ENCODE results near the gene CD244.
"Not testable (repeated sequence)": the region's sequence is repeated elsewhere in the genome, so short reads cannot be mapped to it uniquely, and the experiment has no call there.

Gene CD244

DNA sequence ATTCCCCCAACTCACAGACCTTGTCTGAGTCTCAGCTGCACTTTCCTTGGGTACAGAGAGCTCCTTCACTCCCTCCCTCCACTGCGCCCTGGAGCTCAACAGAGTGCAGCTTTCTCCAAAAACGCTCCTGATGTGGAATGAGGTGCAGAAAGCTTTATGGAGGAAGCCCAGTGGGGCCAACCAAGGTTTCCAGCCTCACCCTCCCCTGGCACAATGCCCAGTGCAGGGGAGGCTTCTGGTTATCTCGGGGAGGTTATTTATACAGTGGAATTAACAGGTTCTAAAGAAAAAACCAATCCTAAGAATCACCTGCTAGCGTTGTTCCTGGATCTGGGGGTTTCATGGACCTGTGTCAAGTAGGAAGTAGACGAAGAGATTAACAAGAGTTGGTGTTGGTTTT is 22.4 kb upstream of the CD244 start, which contains the start of gene ITLN1:
TSS of gene ITLN1 (minus strand) at position 139 of the 400 bp plus-strand sequence. CDS start 303 bp downstream, outside the sequence.
- no peak for DNase-seq (ENCODE audit: low read depth)
- TF ChIP-seq, protein P1, sequence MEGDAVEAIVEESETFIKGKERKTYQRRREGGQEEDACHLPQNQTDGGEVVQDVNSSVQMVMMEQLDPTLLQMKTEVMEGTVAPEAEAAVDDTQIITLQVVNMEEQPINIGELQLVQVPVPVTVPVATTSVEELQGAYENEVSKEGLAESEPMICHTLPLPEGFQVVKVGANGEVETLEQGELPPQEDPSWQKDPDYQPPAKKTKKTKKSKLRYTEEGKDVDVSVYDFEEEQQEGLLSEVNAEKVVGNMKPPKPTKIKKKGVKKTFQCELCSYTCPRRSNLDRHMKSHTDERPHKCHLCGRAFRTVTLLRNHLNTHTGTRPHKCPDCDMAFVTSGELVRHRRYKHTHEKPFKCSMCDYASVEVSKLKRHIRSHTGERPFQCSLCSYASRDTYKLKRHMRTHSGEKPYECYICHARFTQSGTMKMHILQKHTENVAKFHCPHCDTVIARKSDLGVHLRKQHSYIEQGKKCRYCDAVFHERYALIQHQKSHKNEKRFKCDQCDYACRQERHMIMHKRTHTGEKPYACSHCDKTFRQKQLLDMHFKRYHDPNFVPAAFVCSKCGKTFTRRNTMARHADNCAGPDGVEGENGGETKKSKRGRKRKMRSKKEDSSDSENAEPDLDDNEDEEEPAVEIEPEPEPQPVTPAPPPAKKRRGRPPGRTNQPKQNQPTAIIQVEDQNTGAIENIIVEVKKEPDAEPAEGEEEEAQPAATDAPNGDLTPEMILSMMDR (IDR thresholded peaks at IDR 0.05; ENCODE audit: insufficient read depth, low read depth, low read length, missing control alignments), result no peak
- H3K4me3 ChIP-seq (ENCODE audit: low read depth, low read length), result no peak within 1 kb of the TSS

DNA sequence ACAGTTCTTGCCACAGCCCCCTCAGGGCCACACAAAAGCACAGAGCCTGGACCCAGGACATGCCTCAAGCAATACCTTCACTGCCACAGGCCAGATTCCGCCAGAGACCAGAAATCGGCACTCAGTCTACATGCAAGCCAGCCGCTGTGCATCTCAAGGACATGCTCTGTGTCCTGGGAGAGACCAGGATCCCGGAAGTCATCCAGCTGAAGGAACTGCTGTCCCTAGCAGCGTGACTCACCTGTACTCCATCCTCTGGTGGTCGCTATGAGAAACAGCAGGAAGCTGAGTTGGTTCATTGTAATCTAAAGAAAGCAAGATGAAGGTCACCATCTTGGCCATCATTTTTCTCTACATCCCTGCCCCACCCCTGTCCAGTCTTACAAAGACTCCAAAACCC is 21.9 kb upstream of the CD244 start:
- H3K4me3 ChIP-seq (ENCODE audit: low read depth, low read length), result no peak overlapping the region
- peak; percentile 32 for DNase-seq (ENCODE audit: low read depth)
- TF ChIP-seq, protein P1 (IDR thresholded peaks at IDR 0.05; ENCODE audit: insufficient read depth, low read depth, low read length, missing control alignments), result peak; percentile 44

DNA sequence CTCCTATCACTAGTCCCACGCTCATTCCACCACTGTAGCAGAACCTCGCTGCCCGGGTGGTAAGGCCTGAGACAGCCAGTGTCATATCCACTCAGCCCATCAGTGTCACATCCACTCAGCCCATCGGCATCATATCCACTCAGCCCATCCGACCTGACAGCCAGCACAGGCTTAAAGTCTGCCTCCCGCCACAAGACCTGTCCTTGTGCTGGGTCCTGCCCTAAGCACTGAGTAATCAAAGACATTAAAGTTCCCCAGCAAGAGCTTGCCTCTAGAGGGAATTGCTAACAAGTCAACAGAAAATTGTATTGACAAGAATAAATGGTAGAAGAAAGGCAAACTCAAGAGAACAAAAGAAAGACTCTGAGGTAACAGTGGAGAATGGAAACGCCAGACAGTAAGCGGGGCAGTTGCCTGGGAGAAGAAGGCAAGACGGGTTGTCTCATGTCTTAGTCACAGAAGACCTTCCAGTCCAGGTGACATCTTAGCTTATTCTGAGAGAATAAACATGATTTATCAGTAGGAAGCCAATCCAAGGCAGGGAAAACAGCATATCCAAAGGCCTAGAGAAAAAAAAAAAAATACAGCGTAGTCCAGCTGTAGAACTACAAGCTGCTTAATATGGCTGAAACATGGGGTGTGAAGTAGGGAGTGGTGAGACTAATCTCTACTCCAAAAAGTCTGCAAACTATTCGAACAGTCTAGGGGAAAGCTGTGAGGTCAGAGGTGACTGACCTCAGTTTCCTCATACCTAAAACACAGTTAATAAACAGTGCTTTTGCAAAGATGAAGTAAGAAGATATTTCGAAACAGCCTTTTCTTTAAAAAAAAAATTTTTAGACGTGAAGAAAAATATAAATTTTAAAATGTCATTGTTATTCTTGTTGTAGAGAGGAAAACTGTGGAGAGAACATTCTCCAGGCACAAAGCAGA is 21.2 kb upstream of the CD244 start:
- TF ChIP-seq, protein P1 (IDR thresholded peaks at IDR 0.05; ENCODE audit: insufficient read depth, low read depth, low read length, missing control alignments), result no peak
- no peak overlapping the region for H3K4me3 ChIP-seq (ENCODE audit: low read depth, low read length)
- no peak for DNase-seq (ENCODE audit: low read depth)

DNA sequence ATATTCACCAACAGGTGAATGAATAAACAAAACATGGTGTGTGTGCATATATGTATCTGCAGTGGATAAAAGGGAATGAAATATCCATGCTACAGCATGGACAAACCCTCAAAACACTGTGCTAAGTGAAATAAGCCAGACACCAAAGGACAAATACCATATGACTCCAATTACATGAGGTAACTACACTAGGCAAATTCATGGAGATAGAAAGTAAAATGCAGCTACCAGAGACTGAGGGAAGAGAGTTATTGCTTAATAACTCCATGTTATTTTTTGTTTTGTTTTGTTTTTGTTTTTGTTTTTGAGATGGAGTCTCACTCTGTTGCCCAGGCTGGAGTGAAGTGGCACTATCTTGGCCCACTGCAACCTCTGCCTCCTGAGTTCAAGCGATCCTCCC is 19.9 kb upstream of the CD244 start:
- TF ChIP-seq, protein P1 (IDR thresholded peaks at IDR 0.05; ENCODE audit: insufficient read depth, low read depth, low read length, missing control alignments), result no peak
- H3K4me3 ChIP-seq (ENCODE audit: low read depth, low read length), result no peak overlapping the region
- DNase-seq (ENCODE audit: low read depth), result no peak

DNA sequence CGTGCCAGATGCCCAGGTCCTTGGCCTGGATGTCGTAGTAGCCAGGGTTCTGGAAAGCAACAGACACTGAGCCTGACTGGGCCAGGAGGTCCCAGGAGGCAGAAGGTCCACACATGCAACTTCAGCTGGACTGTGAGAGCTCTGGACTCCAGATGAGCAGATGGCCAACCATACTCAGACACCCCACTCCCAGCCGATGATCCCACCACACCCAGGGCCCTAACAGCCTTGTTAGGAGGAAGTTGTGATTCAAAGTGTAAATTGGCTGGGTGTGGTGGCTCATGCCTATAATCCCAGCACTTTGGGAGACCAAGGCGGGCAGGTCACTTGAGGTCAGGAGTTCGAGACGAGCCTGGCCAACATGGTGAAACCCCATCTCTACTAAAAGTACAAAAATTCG is 18.6 kb upstream of the CD244 start:
- not testable (repeated sequence) for DNase-seq (ENCODE audit: low read depth)

DNA sequence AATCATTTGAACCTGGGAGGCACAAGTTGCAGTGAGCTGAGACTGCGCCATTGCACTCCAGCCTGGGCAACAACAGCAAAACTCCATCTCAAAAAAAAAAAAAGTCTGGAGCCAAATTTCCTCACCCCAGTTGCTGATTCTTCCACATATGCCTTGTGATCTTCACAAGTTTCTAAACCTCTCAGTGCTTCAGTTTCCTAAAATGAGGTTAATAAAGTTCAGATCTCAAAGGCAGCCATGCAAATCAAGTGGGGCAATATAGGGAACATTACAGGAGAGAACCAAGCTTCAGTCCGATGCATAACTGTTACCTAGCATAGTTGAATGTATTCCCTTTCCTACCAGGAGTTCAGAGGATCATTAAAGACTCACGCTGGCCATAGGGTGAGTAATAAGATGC is 17.5 kb upstream of the CD244 start:
- TF ChIP-seq, protein P1 (IDR thresholded peaks at IDR 0.05; ENCODE audit: insufficient read depth, low read depth, low read length, missing control alignments), result no peak
- DNase-seq (ENCODE audit: low read depth), result no peak
- H3K4me3 ChIP-seq (ENCODE audit: low read depth, low read length), result no peak overlapping the region

More for the DNA sequence above, 18.6 kb upstream of the CD244 start:
- not testable (repeated sequence) for H3K4me3 ChIP-seq (ENCODE audit: low read depth, low read length)

DNA sequence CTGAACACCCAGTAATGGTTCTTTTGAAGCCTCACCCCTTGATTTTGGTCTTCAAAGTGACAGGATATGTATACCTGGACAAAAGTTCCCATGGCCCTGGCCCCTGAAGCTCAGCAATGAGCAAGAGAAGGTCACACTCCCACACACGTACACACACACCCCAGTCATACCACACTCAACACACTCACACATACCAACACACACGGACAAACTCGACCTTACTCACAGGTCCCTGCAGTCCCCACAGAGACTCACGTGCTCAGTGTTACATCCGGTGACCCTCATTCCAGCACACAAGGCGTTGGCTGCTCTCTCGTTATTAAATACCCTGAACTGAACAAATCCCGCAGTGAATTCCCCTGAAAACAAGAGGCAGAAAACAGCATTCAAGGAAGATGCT is 16.4 kb upstream of the CD244 start:
- DNase-seq (ENCODE audit: low read depth), result no peak
- TF ChIP-seq, protein P1 (IDR thresholded peaks at IDR 0.05; ENCODE audit: insufficient read depth, low read depth, low read length, missing control alignments), result no peak
- H3K4me3 ChIP-seq (ENCODE audit: low read depth, low read length), result no peak overlapping the region
